ENCODE data around the gene MCM3AP. TPM values are rescaled to one million over a fixed set of nuclear protein-coding genes. Genes with fewer than 3 reads are reported as not detected.
A peak's percentile ranks its signal among the peaks of the same experiment; 100 is the strongest.

MCM3AP gene
- total and polyA plus RNA-seq, 9 of the 15 experiments (the other 6 are each of a cell fraction or from before 2014, with no cell fraction given): 6.5 to 179 (median 69.6) TPM

GRCh38 chr21:46325073-46325912, 39.9 kb upstream of the MCM3AP start (continued):
- TF ChIP-seq ARID3A (IDR thresholded peaks at IDR 0.05; ENCODE audit: borderline replicate concordance, low read depth, low read length) (no peak), NR2C2 (CRISPR knock-in tag; IDR thresholded peaks at IDR 0.05) (no peak), NR2C2 (tag; IDR thresholded peaks at IDR 0.05) (no peak), RBM39 (optimal IDR thresholded peaks at IDR 0.05; ENCODE audit: low read depth, low read length) (no peak), CREB5 (CRISPR knock-in tag; IDR thresholded peaks at IDR 0.05) (no peak), CEBPB (tag; IDR thresholded peaks at IDR 0.05) (no peak; the same call in 1 of the 2 replicates), ZSCAN32 (CRISPR knock-in tag; IDR thresholded peaks at IDR 0.05) (0 out of 2 replicates have a peak, but pooled peaks have one; percentile 8), ZNF316 (IDR thresholded peaks at IDR 0.05) (peak; percentile 29; the same call in 1 of the 2 replicates), CTCFL (IDR thresholded peaks at IDR 0.05; ENCODE audit: borderline replicate concordance, insufficient read depth, low read depth, low read length, poor library complexity, severe bottlenecking) (peak; percentile 99), CXXC5 (CRISPR knock-in tag; IDR thresholded peaks at IDR 0.05) (no peak; the same call in 1 of the 2 replicates), BRD9 (IDR thresholded peaks at IDR 0.05; ENCODE audit: low read depth, partially characterized antibody) (peak; percentile 43), TFE3 (CRISPR knock-in tag; IDR thresholded peaks at IDR 0.05) (no peak), SMARCA4 (IDR thresholded peaks at IDR 0.05) (0 out of 2 replicates have a peak, but pooled peaks have one; percentile 48), ARNT (IDR thresholded peaks at IDR 0.05) (peak in 1 of 2 experiments; percentile 61; a peak in 1 of 4 replicates), L3MBTL2 (IDR thresholded peaks at IDR 0.05) (peak; percentile 45; the same call in 1 of the 2 replicates), TCF3 (CRISPR knock-in tag; IDR thresholded peaks at IDR 0.05) (0 out of 2 replicates have a peak, but pooled peaks have one; percentile 11), DPF2 (IDR thresholded peaks at IDR 0.05) (peak; percentile 36), ZNF766 (CRISPR knock-in tag; conservative IDR thresholded peaks at IDR 0.05) (0 out of 2 replicates have a peak, but pooled peaks have one; percentile 3), ZNF830 (CRISPR knock-in tag; IDR thresholded peaks at IDR 0.05) (0 out of 2 replicates have a peak, but pooled peaks have one; percentile 1), ZNF324 (CRISPR knock-in tag; IDR thresholded peaks at IDR 0.05) (no peak), FOXM1 (IDR thresholded peaks at IDR 0.05; ENCODE audit: low read depth) (no peak), FOXM1 (CRISPR knock-in tag; IDR thresholded peaks at IDR 0.05; ENCODE audit: low read depth) (peak; percentile 93; the same call in 1 of the 2 replicates)

All from K562 (cell line).